ENCODE results near the gene KEAP1.

GRCh38 chr19:10467104-10467706, 36.0 kb downstream of the KEAP1 start:
- TF ChIP-seq CTCF (CRISPR knock-in tag; IDR thresholded peaks at IDR 0.05) (no peak), ZNF570 (CRISPR knock-in tag; IDR thresholded peaks at IDR 0.05; ENCODE audit: borderline replicate concordance) (no peak)

Data from HepG2 (cell line).